G401.6 (cell line): ENCODE data around the gene FAM98C.
"Not testable (repeated sequence)": the region's sequence is repeated elsewhere in the genome, so short reads cannot be mapped to it uniquely, and the experiment has no call there.

Experiments used
- FAIRE-seq: peaks from 2 replicates; lab custom pipeline; 2012; peaks lifted over from hg19 to GRCh38; lab: Jason Lieb, UNC

FAM98C gene

GRCh38 chr19:38399081-38399480 lies 3.8 kb upstream of the FAM98C start:
- FAIRE-seq, result no peak

DNA sequence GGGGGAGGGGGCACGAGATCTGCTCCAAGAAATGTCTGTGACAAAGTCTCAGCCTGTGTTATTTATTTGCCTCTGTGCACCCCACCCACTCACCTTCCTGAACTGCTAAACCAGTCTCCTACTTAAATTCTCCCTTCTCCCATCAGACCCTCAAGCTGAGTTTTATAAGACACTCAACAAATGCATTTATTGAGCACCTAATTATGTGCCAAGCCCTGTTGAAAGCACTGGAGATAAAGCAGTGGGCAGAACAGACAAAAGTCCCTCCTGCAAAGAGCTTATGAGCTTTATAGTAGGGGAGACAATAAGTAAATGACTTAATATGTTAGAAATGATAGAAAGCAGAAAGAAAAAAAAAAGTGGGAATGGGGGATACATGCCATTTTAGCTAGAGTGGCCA lies 3.4 kb upstream of the FAM98C start:
- no peak for FAIRE-seq

DNA sequence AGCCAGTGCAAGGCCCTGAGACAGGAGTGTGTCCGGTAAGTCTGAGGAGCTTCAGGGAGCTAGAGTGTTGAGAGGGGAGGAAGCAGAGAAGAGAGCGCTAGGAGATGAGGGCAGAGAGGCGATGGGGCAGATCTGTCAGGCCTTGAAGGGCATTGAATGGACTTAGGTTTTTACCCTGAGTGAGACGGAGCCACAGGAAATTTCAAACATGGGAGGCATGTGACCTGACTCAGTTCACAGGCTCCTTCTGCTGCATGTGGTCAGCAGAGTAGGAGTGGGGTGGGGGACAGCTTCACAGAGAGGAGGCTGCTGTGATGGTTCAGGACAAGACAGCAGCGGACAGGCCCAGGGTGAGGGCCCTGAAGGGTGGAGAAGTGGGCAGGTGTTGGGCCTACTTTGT lies 2.5 kb upstream of the FAM98C start:
- FAIRE-seq, result no peak

GRCh38 chr19:38401148-38401547 lies 1.7 kb upstream of the FAM98C start:
- no peak for FAIRE-seq

- FAIRE-seq, result no peak
These were observed 298 bp upstream of the FAM98C start for GRCh38 chr19:38402623-38402966.

DNA sequence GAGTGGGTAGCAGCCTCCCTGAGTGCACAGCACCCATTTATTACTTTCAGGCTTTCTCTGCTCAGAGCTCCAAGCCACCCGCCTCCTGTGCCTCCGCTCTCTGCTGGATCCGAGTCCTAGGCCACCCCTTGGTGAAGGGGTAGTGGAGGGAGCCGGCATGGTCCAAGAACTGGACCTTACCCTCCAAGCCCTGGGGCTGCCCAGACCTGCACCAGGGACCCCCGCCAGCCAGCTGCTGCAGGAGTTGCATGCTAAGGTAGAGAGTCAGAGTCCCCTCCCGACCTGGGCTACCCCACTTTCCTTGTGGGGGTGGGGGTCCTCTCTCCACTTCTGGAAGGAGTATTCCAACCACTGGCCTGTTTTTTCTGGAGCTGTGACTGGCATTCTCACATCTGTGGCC lies 2.0 kb downstream of the FAM98C start:
- no peak for FAIRE-seq

GRCh38 chr19:38405276-38405675 lies 2.4 kb downstream of the FAM98C start:
- no peak for FAIRE-seq

DNA sequence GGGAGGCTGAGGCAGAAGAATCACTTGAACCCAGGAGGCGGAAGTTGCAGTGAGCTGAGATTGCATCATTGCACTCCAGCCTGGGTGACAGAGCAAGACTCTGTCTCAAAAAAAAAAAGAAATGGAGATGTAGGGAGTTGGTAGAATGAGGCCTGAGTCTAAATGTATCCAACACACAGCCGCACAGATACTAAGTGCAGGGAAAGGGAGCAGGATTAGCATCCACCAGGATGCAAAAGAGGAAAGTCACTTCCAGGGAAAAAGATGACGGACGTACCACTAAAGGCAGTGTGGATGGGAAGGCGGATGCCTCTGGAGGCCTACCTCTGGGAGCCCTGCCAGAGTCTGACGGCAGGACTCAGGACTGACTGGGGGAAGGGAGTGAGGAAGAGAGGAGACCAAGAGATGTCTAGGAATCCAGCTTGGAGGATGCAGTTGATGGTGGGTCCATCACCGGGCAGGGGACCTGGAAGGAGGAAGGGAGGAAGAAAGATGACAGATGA lies 6.8 kb downstream of the FAM98C start:
- FAIRE-seq, result no peak

- FAIRE-seq, result not testable (repeated sequence)
These were observed 7.5 kb downstream of the FAM98C start for GRCh38 chr19:38410407-38410806.

- FAIRE-seq, result no peak
These were observed 8.3 kb downstream of the FAM98C start for GRCh38 chr19:38411041-38411712.

GRCh38 chr19:38411898-38412297 lies 9.0 kb downstream of the FAM98C start:
- not testable (repeated sequence) for FAIRE-seq

DNA sequence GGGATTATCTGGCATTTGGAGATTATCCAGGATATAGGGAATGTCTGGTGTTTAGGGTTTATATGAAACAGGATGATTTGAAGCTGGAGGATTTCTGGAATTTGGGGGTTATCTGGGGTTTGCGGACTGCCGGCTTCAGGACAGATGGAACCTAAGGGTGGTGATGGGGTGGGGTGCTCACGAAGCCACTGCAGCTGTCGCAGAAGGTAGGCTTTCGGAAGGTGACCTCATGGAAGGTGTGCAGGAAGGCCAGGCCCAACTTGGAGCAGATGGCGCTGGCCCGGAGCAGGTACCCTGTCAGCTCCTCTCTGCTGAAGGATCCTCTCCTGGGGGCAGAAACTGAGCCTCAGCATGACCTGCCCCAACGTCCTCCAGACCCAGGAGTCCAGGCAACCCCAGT lies 9.6 kb downstream of the FAM98C start:
- FAIRE-seq, result no peak

DNA sequence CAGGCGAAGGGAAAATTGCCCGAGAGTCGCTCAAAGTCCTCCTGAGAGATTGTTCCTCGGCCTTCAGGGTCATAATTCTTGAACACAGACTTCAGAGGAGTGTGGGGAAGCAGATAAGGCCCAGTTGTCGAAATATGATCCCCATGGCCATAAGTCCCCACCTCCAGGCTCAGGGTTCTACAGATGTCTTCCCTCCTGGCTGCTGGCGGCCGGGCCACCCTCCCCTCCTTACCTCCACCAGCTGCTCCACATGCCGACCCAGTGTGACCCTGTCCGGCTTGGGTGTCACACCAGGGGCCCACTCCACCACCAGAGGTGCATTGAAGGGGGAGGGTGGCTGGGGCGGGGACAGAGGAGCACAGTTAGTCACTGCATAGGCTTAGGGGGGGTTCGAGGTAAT lies 10.1 kb downstream of the FAM98C start:
- FAIRE-seq, result no peak

GRCh38 chr19:38413416-38413815 lies 10.5 kb downstream of the FAM98C start:
- FAIRE-seq, result no peak

GRCh38 chr19:38417146-38417543 lies 14.3 kb downstream of the FAM98C start:
- FAIRE-seq, result no peak

GRCh38 chr19:38417544-38418506 lies 14.9 kb downstream of the FAM98C start:
- FAIRE-seq, result no peak

DNA sequence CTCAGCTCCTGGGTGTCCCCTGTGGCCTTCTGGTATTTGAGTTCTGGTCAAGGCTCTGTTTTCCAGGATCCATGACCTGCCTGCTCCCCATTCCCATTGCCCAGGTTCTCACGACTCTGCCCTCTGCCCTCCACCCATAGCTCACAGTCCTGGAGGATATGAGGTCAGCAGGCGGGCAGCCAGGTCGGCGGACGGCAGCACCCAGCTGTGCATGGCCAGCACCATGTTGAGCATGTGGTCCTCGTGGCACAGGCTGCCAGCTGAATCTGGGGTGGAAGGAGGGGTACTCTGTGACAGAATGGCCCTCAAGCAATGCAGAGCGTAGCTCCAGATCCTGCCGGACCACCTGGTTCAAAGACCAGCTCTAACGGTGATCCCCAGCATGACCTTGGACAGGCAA lies 18.0 kb downstream of the FAM98C start:
- no peak for FAIRE-seq

GRCh38 chr19:38421856-38422255 lies 19.0 kb downstream of the FAM98C start:
- no peak for FAIRE-seq

DNA sequence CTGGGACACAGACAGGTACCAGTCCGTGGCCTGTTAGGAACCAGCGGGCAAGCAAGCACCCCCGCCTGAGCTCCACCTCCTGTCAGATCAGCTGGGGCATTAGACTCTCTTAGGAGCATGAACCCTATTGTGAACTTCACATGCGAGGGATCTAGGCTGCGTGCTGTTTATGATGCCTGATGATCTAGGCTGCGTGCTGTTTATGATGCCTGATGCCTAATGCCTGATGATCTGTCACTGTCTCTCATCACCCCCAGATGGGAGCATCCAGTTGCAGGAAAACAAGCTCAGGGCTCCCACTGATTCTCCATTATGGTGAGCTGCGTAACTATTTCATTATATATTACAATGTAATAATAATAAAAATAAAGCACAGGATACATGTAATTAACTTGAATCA lies 19.5 kb downstream of the FAM98C start:
- FAIRE-seq, result no peak

DNA sequence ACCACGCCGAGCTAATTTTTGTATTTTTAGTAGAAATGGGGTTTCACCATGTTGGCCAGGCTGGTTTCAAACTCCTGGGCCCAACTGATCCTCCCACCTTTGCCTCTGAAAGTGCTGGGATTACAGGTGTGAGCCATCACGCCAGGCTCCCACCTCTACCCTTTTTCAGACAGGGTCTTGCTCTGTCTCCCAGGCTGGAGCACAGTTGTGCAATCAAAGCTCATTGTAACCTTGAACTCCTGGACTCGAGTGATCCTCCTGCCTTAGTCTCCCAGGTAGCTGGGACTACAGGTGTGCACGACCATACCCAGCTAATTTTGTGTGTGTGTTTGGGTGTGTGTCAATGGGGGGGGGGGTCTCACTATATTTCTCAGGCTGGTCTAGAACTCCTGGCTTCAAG lies 21.4 kb downstream of the FAM98C start:
- FAIRE-seq, result no peak

DNA sequence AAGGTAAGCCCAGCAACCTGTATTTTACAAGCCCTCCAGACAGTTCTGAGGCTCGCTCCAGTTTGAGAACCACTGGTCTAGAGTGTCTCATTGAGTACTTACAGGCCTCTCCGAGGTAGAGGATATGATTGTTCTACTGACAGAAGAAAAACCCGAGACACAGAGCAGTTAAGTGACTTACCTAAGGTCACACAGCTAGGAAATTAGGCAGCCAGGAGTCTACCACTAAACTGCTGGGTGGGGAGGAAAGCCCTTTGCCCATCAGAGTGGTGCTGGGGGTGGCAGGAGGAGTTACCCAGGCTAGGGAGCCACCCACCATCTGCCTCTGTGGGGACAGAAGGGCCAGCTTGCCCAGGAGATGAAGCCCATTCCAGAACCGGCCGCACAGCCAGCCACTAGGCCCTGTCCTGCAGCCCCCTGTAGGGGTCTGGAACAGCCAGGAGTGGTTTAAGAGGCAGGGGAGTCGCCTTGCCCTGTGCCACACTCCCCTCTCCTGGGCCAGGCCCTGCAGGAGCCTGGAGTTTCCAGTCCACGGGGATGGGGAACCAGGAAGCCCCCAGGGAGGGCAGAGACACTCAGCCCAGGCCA lies 22.4 kb downstream of the FAM98C start:
- no peak for FAIRE-seq

- FAIRE-seq, result no peak
These were observed 23.0 kb downstream of the FAM98C start, which contains the start of gene RASGRP4 for GRCh38 chr19:38425810-38426466. TSS of gene RASGRP4 (minus strand) at chr19:38426219. CDS start at chr19:38426091, 128 bp downstream.
